ENCODE data around the gene PTP4A1.

Gene PTP4A1

GRCh38 chr6:63556369-63556768 lies 15.9 kb upstream of the PTP4A1 start:
- DNase-seq (ENCODE audit: low read depth) = no peak

GRCh38 chr6:63558278-63558677 lies 14.0 kb upstream of the PTP4A1 start:
- DNase-seq (ENCODE audit: low read depth) = no peak

- no peak for DNase-seq (ENCODE audit: low read depth)
These were observed 11.4 kb upstream of the PTP4A1 start for GRCh38 chr6:63560801-63561287.

GRCh38 chr6:63561288-63561687 lies 11.0 kb upstream of the PTP4A1 start:
- DNase-seq (ENCODE audit: low read depth) = no peak

GRCh38 chr6:63563235-63563634 lies 9.0 kb upstream of the PTP4A1 start:
- DNase-seq (ENCODE audit: low read depth) = no peak

- no peak for DNase-seq (ENCODE audit: low read depth)
These were observed 7.1 kb upstream of the PTP4A1 start for GRCh38 chr6:63565058-63565726.

GRCh38 chr6:63565727-63566596 lies 6.3 kb upstream of the PTP4A1 start:
- DNase-seq (ENCODE audit: low read depth) = no peak

- no peak for DNase-seq (ENCODE audit: low read depth)
These were observed 4.3 kb upstream of the PTP4A1 start for GRCh38 chr6:63567966-63568365.

GRCh38 chr6:63571361-63572043 lies 778 bp upstream of the PTP4A1 start:
- no peak for DNase-seq (ENCODE audit: low read depth)

- no peak for DNase-seq (ENCODE audit: low read depth)
These were observed 431 bp downstream of the PTP4A1 start for GRCh38 chr6:63572747-63573075.

GRCh38 chr6:63573076-63573898 lies 1.0 kb downstream of the PTP4A1 start:
- no peak for DNase-seq (ENCODE audit: low read depth)

- DNase-seq (ENCODE audit: low read depth) = no peak
These were observed 1.7 kb downstream of the PTP4A1 start for GRCh38 chr6:63573899-63574553.

- no peak for DNase-seq (ENCODE audit: low read depth)
These were observed 2.2 kb downstream of the PTP4A1 start for GRCh38 chr6:63574554-63574900.

- DNase-seq (ENCODE audit: low read depth) = no peak
These were observed 4.0 kb downstream of the PTP4A1 start for GRCh38 chr6:63576147-63576772.

GRCh38 chr6:63576985-63577712 lies 4.9 kb downstream of the PTP4A1 start:
- no peak for DNase-seq (ENCODE audit: low read depth)

- no peak for DNase-seq (ENCODE audit: low read depth)
These were observed 6.5 kb downstream of the PTP4A1 start for GRCh38 chr6:63578757-63579156.

GRCh38 chr6:63579937-63580703 lies 7.8 kb downstream of the PTP4A1 start:
- DNase-seq (ENCODE audit: low read depth) = no peak

GRCh38 chr6:63580704-63580961 lies 8.4 kb downstream of the PTP4A1 start:
- DNase-seq (ENCODE audit: low read depth) = no peak

- no peak for DNase-seq (ENCODE audit: low read depth)
These were observed 9.2 kb downstream of the PTP4A1 start for GRCh38 chr6:63581355-63582013.

Data from CMK (cell line).